Activated B cell treated with CpG ODN at 0.5 μM for 24 hours (primary cell): ENCODE data around the gene BMP6. TPM values are rescaled to one million over a fixed set of nuclear protein-coding genes. Genes with fewer than 3 reads are reported as not detected.

Experiments
- ATAC-seq: fragments of 200-7000 bp; cut with Tn5 transposase; one replicate; pipeline ENCODE4 v1.10.0; 2021; ENCODE audit warnings: low read depth, mild to moderate bottlenecking, moderate library complexity
- CTCF ChIA-PET: fragments of 350-600 bp; sonication (Branson Sonifier 250); formaldehyde crosslinking; loops from one replicate; lab custom pipeline; 2021; ENCODE audit warnings: antibody characterized with exemption; lab: Charles Lee
- POLR2A ChIA-PET: fragments of 350-600 bp; sonication (Branson Sonifier 250); formaldehyde crosslinking; loops from one replicate; lab custom pipeline; 2021; ENCODE audit warnings: antibody characterized with exemption; lab: Charles Lee
- DNase-seq: peaks from one replicate; pipeline ENCODE4 v3.0.0; 2022
- H3K27ac Mint-ChIP-seq: one replicate; pipeline ENCODE4 v1.8.0; 2020; ENCODE audit warnings: mixed read lengths
- H3K27me3 Mint-ChIP-seq: one replicate; pipeline ENCODE4 v1.8.0; 2021; ENCODE audit warnings: mixed read lengths
- H3K36me3 Mint-ChIP-seq: one replicate; pipeline ENCODE4 v1.8.0; 2021; ENCODE audit warnings: low read depth, mixed read lengths
- H3K4me1 Mint-ChIP-seq: one replicate; pipeline ENCODE4 v1.8.0; 2021; ENCODE audit warnings: mixed read lengths
- H3K4me3 Mint-ChIP-seq: one replicate; pipeline ENCODE4 v1.8.0; 2020; ENCODE audit warnings: mild to moderate bottlenecking, mixed read lengths
- H3K9me3 Mint-ChIP-seq: one replicate; pipeline ENCODE4 v1.8.0; 2020; ENCODE audit warnings: mixed read lengths
- intact Hi-C: fragments of 100-400 bp; cut with micrococcal nuclease; formaldehyde crosslinking; loops from one replicate; pipeline ENCODE4 v1.15.1; 2024
- total RNA-seq: library from RNA; stranded (reverse); gene quantifications from 2 replicates; pipeline ENCODE4 v1.2.3, GENCODE V29; 2022
- TF ChIP-seq, protein P1 (sequence below): fragments of 200-600 bp; IDR thresholded peaks from one replicate; pipeline ENCODE4 v1.8.0; 2022; ENCODE audit warnings: antibody characterized with exemption, mild to moderate bottlenecking

BMP6 gene
- total RNA-seq, 1 donor from 2014 or later, result 0.75 TPM

DNA sequence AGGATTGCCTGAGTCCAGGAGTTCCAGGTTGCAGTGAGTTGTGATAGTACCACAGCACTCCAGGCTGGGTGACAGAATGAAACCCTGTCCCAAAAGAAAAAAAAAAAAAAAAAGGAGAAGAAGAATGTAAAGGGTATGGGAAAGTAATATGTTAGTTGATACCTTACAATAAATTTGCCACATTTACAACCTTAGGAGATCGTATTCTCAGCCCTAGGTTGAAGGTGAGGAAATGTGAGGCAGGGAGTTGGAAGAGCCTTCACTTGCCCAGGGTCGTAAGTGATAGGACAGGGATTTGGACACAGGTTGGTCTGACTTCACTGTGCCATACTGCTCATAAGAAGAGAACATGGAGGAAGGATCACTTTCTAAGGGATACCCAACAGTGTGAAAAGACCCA is 68.6 kb downstream of the BMP6 start:
- DNase-seq (no peak), ATAC-seq (no peak)
- Mint-ChIP-seq H3K4me3 (no peak overlapping the region), H3K4me1 (no peaks in the 10 kb centered on the region), H3K27me3 (peaks cover 26% of the 10 kb centered on the region), H3K9me3 (no peaks in the 10 kb centered on the region), H3K27ac (no peak overlapping the region), H3K36me3 (no peaks in the 10 kb centered on the region)
- TF ChIP-seq, protein P1, sequence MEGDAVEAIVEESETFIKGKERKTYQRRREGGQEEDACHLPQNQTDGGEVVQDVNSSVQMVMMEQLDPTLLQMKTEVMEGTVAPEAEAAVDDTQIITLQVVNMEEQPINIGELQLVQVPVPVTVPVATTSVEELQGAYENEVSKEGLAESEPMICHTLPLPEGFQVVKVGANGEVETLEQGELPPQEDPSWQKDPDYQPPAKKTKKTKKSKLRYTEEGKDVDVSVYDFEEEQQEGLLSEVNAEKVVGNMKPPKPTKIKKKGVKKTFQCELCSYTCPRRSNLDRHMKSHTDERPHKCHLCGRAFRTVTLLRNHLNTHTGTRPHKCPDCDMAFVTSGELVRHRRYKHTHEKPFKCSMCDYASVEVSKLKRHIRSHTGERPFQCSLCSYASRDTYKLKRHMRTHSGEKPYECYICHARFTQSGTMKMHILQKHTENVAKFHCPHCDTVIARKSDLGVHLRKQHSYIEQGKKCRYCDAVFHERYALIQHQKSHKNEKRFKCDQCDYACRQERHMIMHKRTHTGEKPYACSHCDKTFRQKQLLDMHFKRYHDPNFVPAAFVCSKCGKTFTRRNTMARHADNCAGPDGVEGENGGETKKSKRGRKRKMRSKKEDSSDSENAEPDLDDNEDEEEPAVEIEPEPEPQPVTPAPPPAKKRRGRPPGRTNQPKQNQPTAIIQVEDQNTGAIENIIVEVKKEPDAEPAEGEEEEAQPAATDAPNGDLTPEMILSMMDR, result no peak
- intact Hi-C loops, result no loop called here
- POLR2A ChIA-PET, result no interaction called here
- CTCF ChIA-PET, result no interaction called here

DNA sequence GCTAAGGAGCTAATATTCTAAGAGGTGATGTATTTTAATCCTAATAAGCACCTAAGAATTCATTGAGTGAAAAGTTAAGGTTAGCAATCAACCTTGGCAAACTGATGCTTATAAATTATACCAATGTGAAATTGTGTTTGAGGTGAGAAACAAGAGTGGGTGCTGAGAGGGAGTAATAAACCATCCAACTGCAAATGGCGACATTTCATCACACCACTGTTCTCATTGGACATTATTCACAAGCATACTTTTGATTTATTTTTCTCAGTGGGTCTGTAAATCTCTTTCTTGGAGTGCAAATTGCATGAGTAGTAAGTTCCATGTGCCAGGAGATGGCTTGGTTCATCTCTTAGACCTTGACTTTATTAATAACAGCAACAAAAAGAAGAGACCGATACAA is 71.5 kb downstream of the BMP6 start:
- ChIA-PET POLR2A (no interaction called here), CTCF (no interaction called here)
- Mint-ChIP-seq H3K4me1 (no peaks in the 10 kb centered on the region), H3K27ac (no peak overlapping the region), H3K36me3 (no peaks in the 10 kb centered on the region), H3K4me3 (no peak overlapping the region), H3K9me3 (no peaks in the 10 kb centered on the region), H3K27me3 (peaks cover 12% of the 10 kb centered on the region)
- TF ChIP-seq, protein P1, result no peak
- DNase-seq, result no peak
- ATAC-seq, result no peak
- intact Hi-C loops, result no loop called here

DNA sequence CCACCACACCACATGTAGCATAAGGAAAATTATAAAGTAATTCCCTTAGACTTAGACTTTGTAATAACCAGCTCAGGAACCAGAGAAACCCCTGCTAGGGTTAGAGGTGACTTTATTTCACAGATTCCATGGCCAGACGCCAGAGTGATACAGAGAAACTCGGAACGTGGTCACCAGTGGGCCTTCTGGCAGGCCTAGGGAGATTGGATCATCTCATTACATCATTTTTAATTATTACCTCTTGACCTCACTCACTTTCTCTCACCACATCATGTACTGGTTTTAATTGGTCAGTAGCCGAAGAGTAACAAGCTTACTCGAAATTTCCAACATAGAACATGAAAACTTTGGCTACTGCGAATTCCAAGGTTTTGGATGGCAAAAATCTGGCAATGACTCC is 72.9 kb downstream of the BMP6 start:
- no peak for ATAC-seq
- H3K9me3 Mint-ChIP-seq, result no peaks in the 10 kb centered on the region
- POLR2A ChIA-PET, result no interaction called here

DNA sequence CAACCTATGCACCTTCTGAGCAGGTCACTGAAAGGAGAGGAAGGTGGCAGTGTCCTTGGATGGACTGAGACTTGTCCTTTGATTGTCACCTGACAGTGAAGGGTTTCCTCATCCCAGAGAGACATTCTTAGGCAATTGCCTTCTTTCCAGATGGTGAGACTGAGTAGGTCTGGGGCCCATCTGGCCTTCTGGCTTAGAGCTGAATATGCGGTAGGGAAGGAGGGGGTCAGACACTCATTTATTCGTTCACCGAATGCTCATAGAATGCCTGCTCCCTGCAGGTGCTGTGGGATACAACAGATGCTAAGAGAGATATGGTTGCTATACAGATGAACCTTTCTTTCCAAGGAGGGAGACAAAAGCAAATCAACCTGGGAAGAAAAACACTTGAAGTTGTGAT is 76.8 kb downstream of the BMP6 start:
- POLR2A ChIA-PET, result no interaction called here
- Mint-ChIP-seq H3K27ac (no peak overlapping the region), H3K36me3 (no peaks in the 10 kb centered on the region), H3K4me3 (no peak overlapping the region), H3K4me1 (no peaks in the 10 kb centered on the region), H3K9me3 (no peaks in the 10 kb centered on the region), H3K27me3 (peaks cover 11% of the 10 kb centered on the region)
- CTCF ChIA-PET, result no interaction called here
- TF ChIP-seq, protein P1, result no peak
- ATAC-seq (no peak), DNase-seq (no peak)
- intact Hi-C loops, result no loop called here

More for the DNA sequence above, 72.9 kb downstream of the BMP6 start:
- CTCF ChIA-PET, result no interaction called here
- TF ChIP-seq, protein P1, result no peak
- Mint-ChIP-seq H3K27ac (no peak overlapping the region), H3K4me3 (no peak overlapping the region), H3K4me1 (no peaks in the 10 kb centered on the region), H3K36me3 (no peaks in the 10 kb centered on the region), H3K27me3 (peaks cover 8% of the 10 kb centered on the region)
- DNase-seq, result no peak
- intact Hi-C loops, result no loop called here

DNA sequence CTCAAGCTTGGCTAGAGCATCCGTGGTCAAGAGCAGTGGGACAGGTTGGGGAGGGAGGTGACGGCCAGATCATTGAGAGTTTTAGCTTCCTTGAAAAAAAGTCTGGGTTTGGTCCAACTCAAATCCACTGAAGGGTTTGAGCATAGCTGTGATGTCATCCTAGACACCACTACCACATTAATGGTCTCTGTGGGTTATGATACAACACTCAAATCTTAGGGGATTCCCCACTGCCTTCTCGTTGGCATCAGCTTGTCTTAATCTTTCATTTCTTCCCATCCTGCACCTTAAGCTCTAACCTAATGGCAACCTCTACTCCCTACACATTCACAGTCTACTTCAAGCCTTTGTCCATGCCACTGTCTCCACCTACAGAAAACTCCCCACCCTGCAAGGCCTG is 77.3 kb downstream of the BMP6 start:
- ChIA-PET CTCF (no interaction called here), POLR2A (no interaction called here)
- Mint-ChIP-seq H3K36me3 (no peaks in the 10 kb centered on the region), H3K4me3 (no peak overlapping the region), H3K9me3 (no peaks in the 10 kb centered on the region), H3K4me1 (no peaks in the 10 kb centered on the region), H3K27me3 (peaks cover 11% of the 10 kb centered on the region), H3K27ac (no peak overlapping the region)
- intact Hi-C loops, result no loop called here
- DNase-seq, result no peak
- no peak for ATAC-seq
- TF ChIP-seq, protein P1, result no peak
